GM19351 (cell line): Measurements from ENCODE around the gene FSTL4.

Experiments
- ATAC-seq: cut with Tn5 transposase; IDR thresholded peaks from one replicate; pipeline ENCODE4 v1.9.1; 2021; ENCODE audit warnings: mild to moderate bottlenecking, moderate library complexity; ENCODE audit not compliant: unreplicated experiment

The FSTL4 gene

DNA sequence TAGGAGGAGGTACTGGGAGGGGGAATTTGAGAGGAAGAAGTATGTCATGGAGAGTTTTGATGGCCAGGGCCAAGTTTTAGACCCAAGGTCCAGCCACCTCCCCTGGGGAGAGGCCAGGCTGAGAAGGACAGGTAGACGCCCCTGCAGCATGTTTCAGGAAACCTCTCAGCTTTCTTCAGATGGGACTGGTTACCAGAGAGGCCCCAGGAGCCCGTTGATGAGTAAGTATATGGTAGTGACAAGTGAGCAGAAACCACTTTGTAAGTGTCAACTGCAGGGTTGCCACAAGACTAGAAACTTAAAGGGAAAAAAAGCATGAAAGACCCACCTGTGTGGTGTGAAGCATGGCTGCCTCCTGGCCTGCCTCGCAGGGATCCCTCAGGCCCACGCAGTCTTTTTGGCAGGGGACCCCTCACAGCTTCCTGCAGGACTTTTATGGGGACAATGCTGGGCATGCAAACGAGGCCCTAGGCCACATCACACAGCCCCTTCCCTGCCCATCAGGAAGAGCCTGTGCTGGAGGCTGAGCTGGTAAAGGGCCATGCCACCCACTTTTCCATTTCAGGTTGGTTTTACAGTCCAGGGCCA lies 255.9 kb downstream of the FSTL4 start:
- no peak for ATAC-seq

- no peak for ATAC-seq
Measured at GRCh38 chr5:133354323-133355185, 257.8 kb downstream of the FSTL4 start.

DNA sequence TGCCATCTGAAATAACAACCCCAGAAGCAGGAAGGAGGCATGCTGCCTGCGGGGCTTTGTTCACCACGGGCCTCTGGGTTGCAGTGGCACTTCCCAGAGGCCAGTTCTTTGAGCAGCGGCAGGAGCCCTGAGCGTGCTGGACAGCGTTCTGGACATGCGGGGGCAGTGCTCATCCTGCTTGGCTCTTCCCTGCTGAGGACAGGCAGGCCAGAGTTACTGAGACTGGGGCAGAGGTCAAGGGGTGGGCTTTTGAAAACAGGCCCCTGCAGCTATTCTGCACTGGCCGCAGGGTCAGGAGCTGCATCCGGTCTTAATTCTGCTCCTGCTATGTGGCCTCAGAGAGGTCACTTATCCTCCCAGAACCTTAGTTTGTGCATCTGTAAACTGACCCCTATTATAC lies 258.6 kb downstream of the FSTL4 start:
- ATAC-seq, result no peak

DNA sequence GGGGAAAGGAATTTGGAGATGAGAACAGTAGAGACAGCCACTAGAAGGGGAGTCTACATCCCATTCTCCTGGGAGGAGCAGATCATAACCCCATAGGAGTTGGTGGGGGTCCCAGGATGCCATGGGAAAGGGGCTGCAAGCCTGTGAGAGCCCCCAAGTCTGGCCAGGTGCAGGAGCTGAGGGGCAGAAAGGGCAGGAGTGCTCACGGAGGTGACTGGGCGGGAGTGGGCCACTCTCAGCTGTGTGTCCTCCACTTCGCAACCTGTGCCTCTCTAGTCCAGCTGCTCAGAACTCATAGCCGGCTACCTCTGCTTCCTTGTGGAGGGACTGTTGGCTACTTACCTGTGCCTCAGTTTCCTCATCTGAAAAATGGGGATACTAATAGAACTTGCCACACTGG lies 263.9 kb downstream of the FSTL4 start:
- ATAC-seq, result no peak

- ATAC-seq, result peak; percentile 65
Measured at GRCh38 chr5:133347039-133347438, 265.3 kb downstream of the FSTL4 start.

DNA sequence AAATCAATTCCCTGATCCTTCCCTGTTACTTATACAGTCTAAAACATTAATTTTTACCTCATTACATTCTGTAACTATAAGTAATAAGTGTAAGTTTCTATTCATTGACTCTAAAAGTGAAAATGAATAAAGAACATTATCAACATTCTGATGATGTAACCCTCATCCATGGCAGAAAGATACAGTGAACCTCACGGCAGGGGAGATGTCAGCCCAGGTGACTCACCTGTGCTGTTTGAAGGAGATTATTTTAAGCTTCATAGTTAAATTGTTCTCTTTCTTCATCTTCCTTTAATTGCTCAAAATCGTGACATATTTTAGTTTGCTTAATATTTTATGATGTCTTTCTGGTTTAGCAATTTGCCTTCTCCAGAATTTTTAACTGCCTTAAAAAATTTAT lies 268.1 kb downstream of the FSTL4 start:
- no peak for ATAC-seq

DNA sequence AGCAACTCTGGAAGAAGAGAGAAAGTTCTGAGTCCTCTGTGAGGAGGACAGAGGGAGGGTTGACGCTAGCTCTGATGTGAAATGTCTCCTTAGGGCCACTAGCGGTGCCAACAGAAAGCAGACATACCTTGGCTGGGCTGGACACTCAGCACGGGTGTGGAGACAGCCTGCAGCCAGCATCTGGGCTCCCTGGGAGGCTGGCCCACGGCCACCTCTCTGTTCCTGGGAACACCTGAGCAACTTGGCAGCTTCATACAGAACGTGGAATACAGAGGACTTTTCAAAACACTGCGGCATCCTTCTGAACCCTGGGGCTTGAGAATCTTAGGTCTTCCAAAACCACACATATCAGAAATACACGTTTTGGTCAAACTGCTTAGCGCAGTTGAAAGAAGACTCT lies 269.1 kb downstream of the FSTL4 start:
- ATAC-seq, result no peak

- no peak for ATAC-seq
Measured at GRCh38 chr5:133341915-133342710, 270.2 kb downstream of the FSTL4 start.

- ATAC-seq, result no peak
Measured at GRCh38 chr5:133341296-133341695, 271.0 kb downstream of the FSTL4 start.

GRCh38 chr5:133340822-133341221 lies 271.5 kb downstream of the FSTL4 start:
- ATAC-seq, result no peak

GRCh38 chr5:133340002-133340755 lies 272.2 kb downstream of the FSTL4 start:
- no peak for ATAC-seq

DNA sequence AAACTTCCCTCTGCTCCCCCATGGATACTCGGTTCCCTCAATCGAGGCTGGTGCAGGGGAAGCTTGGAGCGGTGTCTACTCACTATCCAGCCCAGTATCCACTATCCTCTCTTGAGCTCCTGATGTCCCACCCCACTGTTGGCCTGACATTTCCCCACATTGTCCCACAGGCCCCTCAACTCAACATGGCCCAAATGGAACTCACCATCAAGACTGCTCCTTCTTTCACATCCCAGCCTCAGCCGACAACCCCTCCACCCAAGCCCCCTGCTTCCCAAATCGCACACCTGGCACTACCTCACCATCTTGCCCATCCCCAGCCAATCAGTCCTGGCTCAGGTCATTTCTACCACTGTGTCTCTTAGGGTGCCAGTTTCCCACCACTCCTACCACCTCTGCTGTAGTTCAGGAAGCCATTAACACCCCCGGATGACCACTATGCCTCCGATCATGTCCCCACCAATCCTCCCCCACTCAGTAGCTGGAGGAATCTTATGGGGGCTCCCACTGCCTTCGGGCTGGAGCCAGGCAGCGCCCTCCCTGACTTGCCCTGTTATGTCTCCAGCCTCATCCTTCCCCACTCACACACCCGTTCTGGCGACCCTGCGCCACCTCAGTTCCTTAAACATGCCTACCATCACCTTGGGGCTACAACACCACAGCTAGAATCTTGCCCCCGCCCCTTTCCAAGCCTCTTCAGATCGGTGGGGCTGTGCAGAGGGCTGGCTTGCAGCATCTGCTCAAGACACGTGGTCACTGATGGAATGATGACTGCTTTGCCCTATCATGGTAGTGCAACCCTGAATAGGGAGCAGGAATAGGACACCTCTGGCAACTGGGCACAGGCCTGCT lies 273.6 kb downstream of the FSTL4 start:
- ATAC-seq, result no peak

DNA sequence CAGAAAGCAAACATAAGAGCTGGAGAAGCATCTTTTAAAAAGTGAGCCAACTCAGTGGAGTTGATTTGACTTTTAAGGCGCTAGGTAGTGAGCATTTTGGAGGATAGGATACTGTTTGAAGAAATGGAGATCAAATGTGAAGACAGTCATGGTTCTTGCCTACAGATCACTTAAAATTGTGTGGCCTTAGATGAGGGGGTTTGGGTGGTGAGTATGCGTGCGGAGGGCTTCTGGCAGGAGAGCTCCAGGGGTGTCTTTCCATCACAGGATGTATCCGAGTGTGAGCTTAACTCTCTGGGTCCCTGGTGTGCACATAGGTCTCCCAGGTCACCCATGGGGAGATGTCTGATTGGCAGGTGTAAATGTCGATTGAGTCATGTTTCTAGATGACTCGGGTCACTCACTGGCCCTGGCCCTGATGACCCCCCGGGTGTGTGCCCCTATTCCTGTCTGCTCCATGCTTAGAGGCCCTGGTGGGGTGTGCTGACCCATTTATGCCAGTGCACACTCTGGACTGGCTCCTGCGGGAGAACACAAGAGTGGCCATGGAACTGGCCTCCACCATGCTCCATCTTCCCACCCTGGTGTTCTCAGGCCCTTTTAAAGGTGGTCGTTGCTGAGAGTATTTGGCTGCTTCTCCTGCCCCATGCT lies 274.4 kb downstream of the FSTL4 start:
- ATAC-seq, result no peak

GRCh38 chr5:133336969-133337410 lies 275.4 kb downstream of the FSTL4 start:
- no peak for ATAC-seq

- ATAC-seq, result no peak
Measured at GRCh38 chr5:133336121-133336968, 276.0 kb downstream of the FSTL4 start.

DNA sequence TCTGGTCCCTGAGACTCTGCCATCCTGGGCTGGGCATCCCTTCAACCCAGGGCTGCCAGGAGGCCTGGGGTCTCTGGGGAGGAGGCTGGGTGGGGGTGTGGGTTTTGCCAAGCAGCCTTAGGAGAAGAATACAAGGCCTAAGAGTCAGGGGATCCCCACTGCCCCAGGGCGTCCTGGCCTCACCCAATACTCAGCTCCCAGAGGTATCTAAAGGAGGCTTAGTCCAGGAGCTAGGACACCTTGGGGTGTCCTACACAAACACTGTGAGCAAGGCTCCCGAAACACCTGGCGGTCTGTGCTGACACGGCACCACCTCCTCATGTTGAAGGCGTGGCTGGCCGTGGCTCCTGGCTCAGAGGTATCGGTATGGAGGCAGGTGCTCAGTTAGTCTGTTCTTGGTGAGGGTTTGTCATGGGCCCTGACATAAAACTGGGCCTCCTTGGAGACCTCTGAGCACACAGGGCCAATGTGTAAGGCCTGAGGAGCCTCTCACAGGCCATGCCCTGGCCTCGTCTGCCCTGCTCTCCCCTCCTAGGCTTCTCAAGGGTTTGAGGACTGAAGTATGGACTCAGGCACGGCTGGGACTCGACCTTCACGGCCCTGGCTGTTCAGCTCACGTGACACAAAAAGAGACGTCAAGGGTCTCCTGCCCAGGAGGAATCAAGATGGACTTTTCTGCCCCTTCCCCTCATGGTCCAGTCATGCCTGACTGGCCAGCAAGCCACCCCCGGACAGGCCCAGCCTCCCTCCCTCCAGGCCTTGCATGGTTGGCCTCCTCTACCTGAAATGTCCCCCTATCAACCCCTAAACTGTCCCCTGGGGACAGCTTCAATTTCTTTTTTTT lies 277.3 kb downstream of the FSTL4 start:
- no peak for ATAC-seq

- no peak for ATAC-seq
Measured at GRCh38 chr5:133333326-133334150, 278.8 kb downstream of the FSTL4 start.
